WTC11 (cell line): ENCODE data around the gene CACNG4. TPM values are rescaled to one million over a fixed set of nuclear protein-coding genes. Genes with fewer than 3 reads are reported as not detected.

Source experiments
- ATAC-seq: fragments of 200-7000 bp; cut with Tn5 transposase; 2 replicates; pipeline ENCODE4 v1.10.0; 2021; ENCODE audit warnings: mild to moderate bottlenecking, moderate library complexity
- CTCF ChIA-PET: fragments of 300-600 bp; sonication (Branson Sonifier 250); formaldehyde crosslinking; loops from one replicate; lab custom pipeline; 2021; ENCODE audit warnings: antibody characterized with exemption; lab: Charles Lee
- POLR2A ChIA-PET: fragments of 350-600 bp; sonication (Branson Sonifier 250); formaldehyde crosslinking; loops from one replicate; lab custom pipeline; 2021; ENCODE audit warnings: antibody characterized with exemption; lab: Charles Lee
- DNase-seq: peaks from one replicate; pipeline ENCODE4 v3.0.0; 2021; ENCODE audit warnings: low spot score
- H3K27ac Mint-ChIP-seq: 2 replicates; pipeline ENCODE4 v1.8.0; 2021; ENCODE audit warnings: mixed read lengths
- H3K27me3 Mint-ChIP-seq: 2 replicates; pipeline ENCODE4 v1.8.0; 2021; ENCODE audit warnings: low read depth, mild to moderate bottlenecking, moderate library complexity, mixed read lengths
- H3K36me3 Mint-ChIP-seq: 2 replicates; pipeline ENCODE4 v1.8.0; 2021; ENCODE audit warnings: mixed read lengths
- H3K4me1 Mint-ChIP-seq: 2 replicates; pipeline ENCODE4 v1.8.0; 2022; ENCODE audit warnings: mixed read lengths
- H3K4me3 Mint-ChIP-seq: 2 replicates; pipeline ENCODE4 v1.8.0; 2021; ENCODE audit warnings: mild to moderate bottlenecking, moderate library complexity, mixed read lengths
- H3K9me3 Mint-ChIP-seq: 2 replicates; pipeline ENCODE4 v1.8.0; 2021; ENCODE audit warnings: mixed read lengths
- CBFB ChIP-seq: sonication (generic); formaldehyde crosslinking; IDR thresholded peaks from 2 replicates; pipeline ENCODE4 v1.8.1; 2022; ENCODE audit warnings: mild to moderate bottlenecking, low read depth, missing genetic modification reagents
- GABPB1 ChIP-seq: sonication (generic); formaldehyde crosslinking; IDR thresholded peaks from 2 replicates; pipeline ENCODE4 v1.8.1; 2023; ENCODE audit warnings: mild to moderate bottlenecking, missing genetic modification reagents
- HMGA2 ChIP-seq: fragments of 250-450 bp; sonication (Bioruptor Pico); IDR thresholded peaks from 2 replicates; pipeline ENCODE4 v1.4.0; 2021; ENCODE audit warnings: mild to moderate bottlenecking, moderate library complexity
- JUN ChIP-seq: sonication (generic); formaldehyde crosslinking; IDR thresholded peaks from 2 replicates; pipeline ENCODE4 v1.8.0; 2023; ENCODE audit warnings: mild to moderate bottlenecking, missing genetic modification reagents
- OVOL2 ChIP-seq: fragments of 250-450 bp; sonication (Bioruptor Pico); IDR thresholded peaks from 2 replicates; pipeline ENCODE4 v1.9.0; 2021; ENCODE audit warnings: mild to moderate bottlenecking, borderline replicate concordance
- PRRX2 ChIP-seq: fragments of 250-450 bp; sonication (Bioruptor Pico); IDR thresholded peaks from 2 replicates; pipeline ENCODE4 v1.8.0; 2021; ENCODE audit warnings: mild to moderate bottlenecking
- SP1 ChIP-seq: sonication (generic); formaldehyde crosslinking; conservative IDR thresholded peaks from 2 replicates; pipeline ENCODE4 v1.8.1; 2022; ENCODE audit warnings: missing genetic modification reagents
- TEAD4 ChIP-seq: sonication (generic); formaldehyde crosslinking; IDR thresholded peaks from 2 replicates; pipeline ENCODE4 v1.8.0; 2022; ENCODE audit warnings: mild to moderate bottlenecking, missing genetic modification reagents
- ZNF232 ChIP-seq: sonication (generic); formaldehyde crosslinking; IDR thresholded peaks from 2 replicates; pipeline ENCODE4 v1.8.0; 2022; ENCODE audit warnings: mild to moderate bottlenecking, missing genetic modification reagents
- ZNF317 ChIP-seq: sonication (generic); formaldehyde crosslinking; IDR thresholded peaks from 2 replicates; pipeline ENCODE4 v1.8.1; 2023; ENCODE audit warnings: low read depth, mild to moderate bottlenecking, moderate library complexity, missing genetic modification reagents, borderline replicate concordance
- ZNF396 ChIP-seq: fragments of 250-450 bp; sonication (Bioruptor Pico); IDR thresholded peaks from 2 replicates; pipeline ENCODE4 v1.8.0; 2021; ENCODE audit warnings: mild to moderate bottlenecking, moderate library complexity, borderline replicate concordance
- total RNA-seq: library from RNA; stranded (reverse); gene quantifications from 3 replicates; pipeline ENCODE4 v1.2.3, GENCODE V29; 2021
- TF ChIP-seq, protein P1 (sequence below): sonication (generic); formaldehyde crosslinking; IDR thresholded peaks from 2 replicates; pipeline ENCODE4 v1.8.0; 2022; ENCODE audit warnings: mild to moderate bottlenecking, missing genetic modification reagents
- TF ChIP-seq, protein P2 (sequence below): fragments of 250-450 bp; sonication (Bioruptor Pico); IDR thresholded peaks from 2 replicates; pipeline ENCODE4 v1.9.0; 2021; ENCODE audit warnings: mild to moderate bottlenecking
- TF ChIP-seq, protein P3 (sequence below): sonication (generic); formaldehyde crosslinking; IDR thresholded peaks from 2 replicates; pipeline ENCODE4 v1.8.1; 2023; ENCODE audit warnings: mild to moderate bottlenecking, missing genetic modification reagents, borderline replicate concordance
- TF ChIP-seq, protein P4 (sequence below): sonication (generic); formaldehyde crosslinking; IDR thresholded peaks from 2 replicates; pipeline ENCODE4 v1.8.0; 2022; ENCODE audit warnings: mild to moderate bottlenecking, missing genetic modification reagents
- TF ChIP-seq, protein P5 (sequence below): sonication (generic); formaldehyde crosslinking; IDR thresholded peaks from 2 replicates; pipeline ENCODE4 v1.8.1; 2022; ENCODE audit warnings: low read depth, missing genetic modification reagents, borderline replicate concordance
- TF ChIP-seq, protein P6 (sequence below): sonication (generic); formaldehyde crosslinking; IDR thresholded peaks from 2 replicates; pipeline ENCODE4 v1.8.1; 2022; ENCODE audit warnings: mild to moderate bottlenecking, moderate library complexity, missing genetic modification reagents
- TF ChIP-seq, protein P7 (sequence below): sonication (generic); formaldehyde crosslinking; conservative IDR thresholded peaks from 2 replicates; pipeline ENCODE4 v1.8.1; 2023; ENCODE audit warnings: mild to moderate bottlenecking, low read depth, missing genetic modification reagents, moderate library complexity

The CACNG4 gene
- total RNA-seq, 1 experiment from 2014 or later = 3.4 TPM

DNA sequence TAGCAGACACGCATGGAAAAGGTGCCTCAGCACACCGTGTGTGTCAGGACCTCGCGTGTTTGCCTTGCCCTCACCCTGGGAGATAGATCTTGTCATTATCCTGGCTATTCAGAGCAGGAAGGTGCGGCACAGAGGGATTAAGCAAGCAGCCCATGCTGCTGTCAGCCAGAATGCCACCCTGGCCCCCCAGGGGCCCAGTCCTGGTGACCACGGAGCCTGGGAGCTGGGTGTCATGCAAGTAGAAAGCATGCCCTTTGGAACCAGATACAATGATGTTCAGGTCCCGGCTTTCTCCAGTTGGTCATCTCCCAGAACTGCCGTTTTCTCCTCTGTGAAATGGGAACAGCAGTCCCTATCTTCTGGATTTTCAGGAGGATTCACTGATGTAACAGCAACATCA, 29.9 kb downstream of the CACNG4 start:
- POLR2A ChIA-PET = no interaction called here
- no peak overlapping the region for H3K4me3 Mint-ChIP-seq
- DNase-seq (no peak), ATAC-seq (no peak)
- H3K27me3 Mint-ChIP-seq = no peaks in the 10 kb centered on the region; the same call in 1 of the 2 replicates
- CTCF ChIA-PET = interaction anchor here (1.5 kb wide), 1 partner anchor 22 kb away, joined by 5 read pairs; no protein-coding TSS in a partner anchor
- H3K9me3 Mint-ChIP-seq = no peaks in the 10 kb centered on the region
- no peaks in the 10 kb centered on the region for H3K36me3 Mint-ChIP-seq
- no peak overlapping the region for H3K27ac Mint-ChIP-seq
- no peaks in the 10 kb centered on the region for H3K4me1 Mint-ChIP-seq
- TF ChIP-seq, protein P1, sequence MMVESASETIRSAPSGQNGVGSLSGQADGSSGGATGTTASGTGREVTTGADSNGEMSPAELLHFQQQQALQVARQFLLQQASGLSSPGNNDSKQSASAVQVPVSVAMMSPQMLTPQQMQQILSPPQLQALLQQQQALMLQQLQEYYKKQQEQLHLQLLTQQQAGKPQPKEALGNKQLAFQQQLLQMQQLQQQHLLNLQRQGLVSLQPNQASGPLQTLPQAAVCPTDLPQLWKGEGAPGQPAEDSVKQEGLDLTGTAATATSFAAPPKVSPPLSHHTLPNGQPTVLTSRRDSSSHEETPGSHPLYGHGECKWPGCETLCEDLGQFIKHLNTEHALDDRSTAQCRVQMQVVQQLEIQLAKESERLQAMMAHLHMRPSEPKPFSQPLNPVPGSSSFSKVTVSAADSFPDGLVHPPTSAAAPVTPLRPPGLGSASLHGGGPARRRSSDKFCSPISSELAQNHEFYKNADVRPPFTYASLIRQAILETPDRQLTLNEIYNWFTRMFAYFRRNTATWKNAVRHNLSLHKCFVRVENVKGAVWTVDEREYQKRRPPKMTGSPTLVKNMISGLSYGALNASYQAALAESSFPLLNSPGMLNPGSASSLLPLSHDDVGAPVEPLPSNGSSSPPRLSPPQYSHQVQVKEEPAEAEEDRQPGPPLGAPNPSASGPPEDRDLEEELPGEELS (CRISPR knock-in tag) = no peak
- TF ChIP-seq JUN (CRISPR knock-in tag) = no peak

DNA sequence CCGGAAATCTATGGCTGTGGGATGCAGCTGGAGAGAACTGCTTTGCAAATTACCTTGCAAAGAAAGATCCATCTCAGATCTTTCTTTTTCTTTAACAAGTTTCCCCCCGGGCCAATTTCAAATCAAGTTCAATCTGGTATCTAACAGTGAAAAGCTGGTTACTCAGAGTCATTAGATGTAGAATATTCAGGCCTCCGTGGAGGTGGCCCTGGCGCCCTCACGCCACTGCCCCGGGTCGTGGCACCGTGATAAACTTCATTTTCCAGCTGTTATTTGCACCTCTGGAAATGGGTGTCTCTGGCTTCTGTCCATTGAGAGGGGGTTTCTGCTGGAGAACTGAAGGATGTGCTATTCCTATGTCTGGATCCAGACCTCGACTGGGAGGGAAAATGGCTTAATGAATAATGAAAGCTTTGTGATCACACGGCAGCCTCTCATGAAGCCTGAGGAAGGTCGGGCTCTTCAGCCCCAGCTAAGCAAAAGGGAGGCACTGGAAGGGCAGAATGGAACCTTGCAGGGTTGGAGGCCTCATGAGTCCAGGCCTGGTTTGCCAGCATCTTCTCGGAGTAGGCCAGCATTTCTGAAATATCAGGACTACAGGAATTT, 30.5 kb downstream of the CACNG4 start:
- no peak for ATAC-seq
- no peaks in the 10 kb centered on the region for H3K4me1 Mint-ChIP-seq
- H3K4me3 Mint-ChIP-seq = no peak overlapping the region
- CTCF ChIA-PET = interaction anchor here (0.6 to 1.5 kb wide), 2 partner anchors 22 to 30 kb away, joined by 3 to 5 read pairs; no protein-coding TSS in a partner anchor
- H3K27me3 Mint-ChIP-seq = no peaks in the 10 kb centered on the region; the same call in 1 of the 2 replicates
- DNase-seq = no peak
- no peaks in the 10 kb centered on the region for H3K9me3 Mint-ChIP-seq
- POLR2A ChIA-PET = no interaction called here
- TF ChIP-seq, protein P2, sequence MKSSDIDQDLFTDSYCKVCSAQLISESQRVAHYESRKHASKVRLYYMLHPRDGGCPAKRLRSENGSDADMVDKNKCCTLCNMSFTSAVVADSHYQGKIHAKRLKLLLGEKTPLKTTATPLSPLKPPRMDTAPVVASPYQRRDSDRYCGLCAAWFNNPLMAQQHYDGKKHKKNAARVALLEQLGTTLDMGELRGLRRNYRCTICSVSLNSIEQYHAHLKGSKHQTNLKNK (CRISPR knock-in tag) = no peak
- TF ChIP-seq HMGA2 (CRISPR knock-in tag) = no peak
- TF ChIP-seq, all 79 proteins: peak for 0
- Mint-ChIP-seq H3K36me3 (no peaks in the 10 kb centered on the region), H3K27ac (no peak overlapping the region)

DNA sequence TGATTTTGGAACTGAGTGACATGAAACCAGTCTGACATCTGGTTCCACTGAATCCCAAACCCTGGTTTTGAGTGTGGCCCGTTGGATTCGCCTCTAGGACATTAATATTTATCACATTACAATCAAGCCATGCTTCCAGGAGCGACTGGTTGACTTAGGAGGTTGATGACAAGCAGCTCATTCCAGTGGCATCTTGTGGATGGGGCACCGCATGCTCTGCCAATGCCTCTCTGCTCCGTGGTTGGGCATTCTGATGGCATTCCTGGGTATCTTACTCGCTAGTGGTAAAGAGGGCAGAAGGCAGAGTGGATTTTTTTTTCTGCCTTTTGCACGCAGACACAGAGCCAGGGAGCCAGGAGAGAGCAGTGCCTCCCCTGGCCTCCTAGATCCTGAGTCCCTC, 31.4 kb downstream of the CACNG4 start:
- TF ChIP-seq ZNF232 (CRISPR knock-in tag) = no peak
- TF ChIP-seq, protein P3, sequence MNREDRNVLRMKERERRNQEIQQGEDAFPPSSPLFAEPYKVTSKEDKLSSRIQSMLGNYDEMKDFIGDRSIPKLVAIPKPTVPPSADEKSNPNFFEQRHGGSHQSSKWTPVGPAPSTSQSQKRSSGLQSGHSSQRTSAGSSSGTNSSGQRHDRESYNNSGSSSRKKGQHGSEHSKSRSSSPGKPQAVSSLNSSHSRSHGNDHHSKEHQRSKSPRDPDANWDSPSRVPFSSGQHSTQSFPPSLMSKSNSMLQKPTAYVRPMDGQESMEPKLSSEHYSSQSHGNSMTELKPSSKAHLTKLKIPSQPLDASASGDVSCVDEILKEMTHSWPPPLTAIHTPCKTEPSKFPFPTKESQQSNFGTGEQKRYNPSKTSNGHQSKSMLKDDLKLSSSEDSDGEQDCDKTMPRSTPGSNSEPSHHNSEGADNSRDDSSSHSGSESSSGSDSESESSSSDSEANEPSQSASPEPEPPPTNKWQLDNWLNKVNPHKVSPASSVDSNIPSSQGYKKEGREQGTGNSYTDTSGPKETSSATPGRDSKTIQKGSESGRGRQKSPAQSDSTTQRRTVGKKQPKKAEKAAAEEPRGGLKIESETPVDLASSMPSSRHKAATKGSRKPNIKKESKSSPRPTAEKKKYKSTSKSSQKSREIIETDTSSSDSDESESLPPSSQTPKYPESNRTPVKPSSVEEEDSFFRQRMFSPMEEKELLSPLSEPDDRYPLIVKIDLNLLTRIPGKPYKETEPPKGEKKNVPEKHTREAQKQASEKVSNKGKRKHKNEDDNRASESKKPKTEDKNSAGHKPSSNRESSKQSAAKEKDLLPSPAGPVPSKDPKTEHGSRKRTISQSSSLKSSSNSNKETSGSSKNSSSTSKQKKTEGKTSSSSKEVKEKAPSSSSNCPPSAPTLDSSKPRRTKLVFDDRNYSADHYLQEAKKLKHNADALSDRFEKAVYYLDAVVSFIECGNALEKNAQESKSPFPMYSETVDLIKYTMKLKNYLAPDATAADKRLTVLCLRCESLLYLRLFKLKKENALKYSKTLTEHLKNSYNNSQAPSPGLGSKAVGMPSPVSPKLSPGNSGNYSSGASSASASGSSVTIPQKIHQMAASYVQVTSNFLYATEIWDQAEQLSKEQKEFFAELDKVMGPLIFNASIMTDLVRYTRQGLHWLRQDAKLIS = no peak
- TF ChIP-seq OVOL2 = no peak
- TF ChIP-seq, protein P4, sequence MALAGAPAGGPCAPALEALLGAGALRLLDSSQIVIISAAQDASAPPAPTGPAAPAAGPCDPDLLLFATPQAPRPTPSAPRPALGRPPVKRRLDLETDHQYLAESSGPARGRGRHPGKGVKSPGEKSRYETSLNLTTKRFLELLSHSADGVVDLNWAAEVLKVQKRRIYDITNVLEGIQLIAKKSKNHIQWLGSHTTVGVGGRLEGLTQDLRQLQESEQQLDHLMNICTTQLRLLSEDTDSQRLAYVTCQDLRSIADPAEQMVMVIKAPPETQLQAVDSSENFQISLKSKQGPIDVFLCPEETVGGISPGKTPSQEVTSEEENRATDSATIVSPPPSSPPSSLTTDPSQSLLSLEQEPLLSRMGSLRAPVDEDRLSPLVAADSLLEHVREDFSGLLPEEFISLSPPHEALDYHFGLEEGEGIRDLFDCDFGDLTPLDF (CRISPR knock-in tag) = no peak
- TF ChIP-seq GABPB1 (CRISPR knock-in tag) = no peak
- TF ChIP-seq, protein P5, sequence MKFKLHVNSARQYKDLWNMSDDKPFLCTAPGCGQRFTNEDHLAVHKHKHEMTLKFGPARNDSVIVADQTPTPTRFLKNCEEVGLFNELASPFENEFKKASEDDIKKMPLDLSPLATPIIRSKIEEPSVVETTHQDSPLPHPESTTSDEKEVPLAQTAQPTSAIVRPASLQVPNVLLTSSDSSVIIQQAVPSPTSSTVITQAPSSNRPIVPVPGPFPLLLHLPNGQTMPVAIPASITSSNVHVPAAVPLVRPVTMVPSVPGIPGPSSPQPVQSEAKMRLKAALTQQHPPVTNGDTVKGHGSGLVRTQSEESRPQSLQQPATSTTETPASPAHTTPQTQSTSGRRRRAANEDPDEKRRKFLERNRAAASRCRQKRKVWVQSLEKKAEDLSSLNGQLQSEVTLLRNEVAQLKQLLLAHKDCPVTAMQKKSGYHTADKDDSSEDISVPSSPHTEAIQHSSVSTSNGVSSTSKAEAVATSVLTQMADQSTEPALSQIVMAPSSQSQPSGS (CRISPR knock-in tag) = no peak
- TF ChIP-seq, protein P6, sequence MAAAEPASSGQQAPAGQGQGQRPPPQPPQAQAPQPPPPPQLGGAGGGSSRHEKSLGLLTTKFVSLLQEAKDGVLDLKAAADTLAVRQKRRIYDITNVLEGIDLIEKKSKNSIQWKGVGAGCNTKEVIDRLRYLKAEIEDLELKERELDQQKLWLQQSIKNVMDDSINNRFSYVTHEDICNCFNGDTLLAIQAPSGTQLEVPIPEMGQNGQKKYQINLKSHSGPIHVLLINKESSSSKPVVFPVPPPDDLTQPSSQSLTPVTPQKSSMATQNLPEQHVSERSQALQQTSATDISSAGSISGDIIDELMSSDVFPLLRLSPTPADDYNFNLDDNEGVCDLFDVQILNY (CRISPR knock-in tag) = no peak
- no peak for TF ChIP-seq ZNF317
- TF ChIP-seq, protein P7, sequence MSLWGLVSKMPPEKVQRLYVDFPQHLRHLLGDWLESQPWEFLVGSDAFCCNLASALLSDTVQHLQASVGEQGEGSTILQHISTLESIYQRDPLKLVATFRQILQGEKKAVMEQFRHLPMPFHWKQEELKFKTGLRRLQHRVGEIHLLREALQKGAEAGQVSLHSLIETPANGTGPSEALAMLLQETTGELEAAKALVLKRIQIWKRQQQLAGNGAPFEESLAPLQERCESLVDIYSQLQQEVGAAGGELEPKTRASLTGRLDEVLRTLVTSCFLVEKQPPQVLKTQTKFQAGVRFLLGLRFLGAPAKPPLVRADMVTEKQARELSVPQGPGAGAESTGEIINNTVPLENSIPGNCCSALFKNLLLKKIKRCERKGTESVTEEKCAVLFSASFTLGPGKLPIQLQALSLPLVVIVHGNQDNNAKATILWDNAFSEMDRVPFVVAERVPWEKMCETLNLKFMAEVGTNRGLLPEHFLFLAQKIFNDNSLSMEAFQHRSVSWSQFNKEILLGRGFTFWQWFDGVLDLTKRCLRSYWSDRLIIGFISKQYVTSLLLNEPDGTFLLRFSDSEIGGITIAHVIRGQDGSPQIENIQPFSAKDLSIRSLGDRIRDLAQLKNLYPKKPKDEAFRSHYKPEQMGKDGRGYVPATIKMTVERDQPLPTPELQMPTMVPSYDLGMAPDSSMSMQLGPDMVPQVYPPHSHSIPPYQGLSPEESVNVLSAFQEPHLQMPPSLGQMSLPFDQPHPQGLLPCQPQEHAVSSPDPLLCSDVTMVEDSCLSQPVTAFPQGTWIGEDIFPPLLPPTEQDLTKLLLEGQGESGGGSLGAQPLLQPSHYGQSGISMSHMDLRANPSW (CRISPR knock-in tag) = no peak
- TF ChIP-seq CBFB (CRISPR knock-in tag) = no peak
- no peak for TF ChIP-seq ZNF396 (CRISPR knock-in tag)
- no peak for TF ChIP-seq PRRX2
- no peak for TF ChIP-seq SP1 (CRISPR knock-in tag)
- TF ChIP-seq TEAD4 (CRISPR knock-in tag) = no peak
- TF ChIP-seq, all 79 proteins: peak for 0
- DNase-seq (no peak), ATAC-seq (no peak)
- ChIA-PET CTCF (no interaction called here), POLR2A (no interaction called here)
- Mint-ChIP-seq H3K36me3 (no peaks in the 10 kb centered on the region), H3K4me1 (no peaks in the 10 kb centered on the region), H3K27ac (no peak overlapping the region), H3K4me3 (no peak overlapping the region), H3K9me3 (no peaks in the 10 kb centered on the region), H3K27me3 (no peaks in the 10 kb centered on the region; the same call in 1 of the 2 replicates)
